Measurements from ENCODE around the gene KRTAP5-6.
"Not testable (repeated sequence)": the region's sequence is repeated elsewhere in the genome, so short reads cannot be mapped to it uniquely, and the experiment has no call there.

Gene KRTAP5-6

DNA sequence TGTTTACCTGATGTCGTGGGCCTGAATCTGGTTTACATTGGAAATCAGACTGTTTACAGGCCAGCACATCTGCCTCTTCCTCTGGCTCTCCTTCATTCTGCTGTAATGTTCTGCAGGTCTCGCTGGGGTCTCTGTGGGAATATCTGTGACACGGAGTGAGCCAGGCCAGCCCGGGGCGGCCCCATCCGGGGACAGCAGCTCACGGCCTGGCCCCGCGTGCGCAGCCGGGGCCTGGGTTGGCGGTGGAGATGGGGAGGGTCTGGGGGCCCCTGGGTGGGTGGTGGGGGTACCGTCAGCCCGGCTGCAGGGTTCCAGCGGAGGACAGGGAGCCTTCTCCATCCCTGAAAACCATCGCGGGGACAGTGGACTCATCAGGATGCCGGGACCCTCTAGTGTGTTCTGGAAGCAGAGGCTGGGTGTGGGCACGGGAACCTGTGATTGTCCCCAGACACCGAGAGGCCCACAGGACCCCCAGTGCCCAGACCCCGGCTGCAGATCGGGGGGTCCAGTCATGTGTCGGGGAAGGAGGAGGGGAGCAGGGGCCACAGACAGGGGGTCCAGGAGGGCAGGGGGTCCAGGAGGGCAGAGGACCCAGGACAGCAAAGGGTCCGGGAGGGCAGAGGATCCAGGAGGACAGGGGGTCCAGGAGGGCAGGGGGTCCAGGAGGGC lies 13.0 kb upstream of the KRTAP5-6 start:
- DNase-seq (ENCODE audit: low read depth): not testable (repeated sequence)

DNA sequence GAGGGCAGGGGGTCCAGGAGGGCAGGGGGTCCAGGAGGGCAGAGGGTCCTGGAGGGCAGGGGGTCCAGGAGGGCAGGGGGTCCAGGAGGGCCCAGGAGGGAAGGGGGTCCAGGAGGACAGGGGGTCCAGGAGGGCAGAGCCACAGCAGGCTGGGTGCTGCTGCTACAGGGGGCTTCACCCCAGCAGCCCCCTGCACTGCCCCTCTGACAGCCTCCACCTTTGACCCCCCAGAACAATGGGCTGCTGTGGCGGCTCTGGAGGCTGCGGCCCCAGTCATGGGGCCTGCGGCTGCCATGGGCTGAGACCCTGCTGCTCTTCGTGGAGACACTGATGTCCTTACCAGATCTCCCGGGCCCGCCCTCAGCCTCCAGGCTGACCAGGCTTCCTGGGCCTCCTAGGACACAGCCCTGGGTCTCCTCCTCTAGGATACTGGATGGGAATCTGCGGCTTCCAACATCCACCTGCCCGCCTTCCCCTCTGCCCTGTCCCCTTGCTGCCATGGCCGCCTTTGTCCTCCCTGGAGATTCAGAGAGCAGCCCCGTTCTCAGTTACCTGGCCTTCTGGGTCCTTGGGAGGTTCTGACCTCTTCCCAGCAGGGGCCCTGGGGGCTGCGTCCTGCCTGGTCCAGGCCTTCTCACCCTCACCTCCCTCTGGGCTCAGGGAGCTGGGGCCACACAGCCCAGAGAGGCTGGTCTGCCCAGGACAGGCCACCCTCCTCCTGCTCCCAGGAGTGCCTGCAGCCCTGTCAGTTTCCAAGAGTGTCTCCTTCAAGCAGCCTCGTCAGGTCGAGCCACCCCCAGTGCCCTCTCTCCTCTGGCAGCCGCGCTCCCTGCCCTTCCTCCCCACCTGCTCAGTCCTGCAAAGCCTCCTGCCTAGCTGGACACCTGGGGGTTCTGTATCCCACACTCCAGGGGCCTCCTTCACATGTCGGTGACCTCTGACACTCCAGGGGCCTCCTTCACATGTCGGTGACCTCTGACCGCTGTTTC lies 11.8 kb upstream of the KRTAP5-6 start:
- not testable (repeated sequence) for DNase-seq (ENCODE audit: low read depth)

DNA sequence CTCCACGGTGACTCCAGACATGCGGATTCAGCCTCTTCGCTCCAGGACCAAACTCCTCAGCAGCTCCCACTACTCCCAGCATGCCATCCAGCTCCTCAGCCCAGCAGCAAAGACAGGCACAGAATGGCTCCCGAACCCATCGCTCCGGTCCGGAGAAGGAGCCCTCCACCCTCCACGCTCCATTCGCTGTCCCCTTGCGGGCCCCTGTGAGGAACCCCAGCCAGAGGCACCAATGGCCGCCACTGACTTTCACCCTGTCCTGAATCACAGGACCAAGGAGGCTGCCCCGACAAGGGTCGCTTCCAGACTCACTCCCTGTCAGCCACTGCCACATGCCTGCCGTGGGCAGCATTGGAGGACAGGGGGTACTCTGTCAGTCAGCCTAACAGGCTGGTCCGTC lies 10.8 kb upstream of the KRTAP5-6 start:
- not testable (repeated sequence) for DNase-seq (ENCODE audit: low read depth)

- DNase-seq (ENCODE audit: low read depth): not testable (repeated sequence)
These were observed 8.6 kb upstream of the KRTAP5-6 start for GRCh38 chr11:1688336-1688947.

DNA sequence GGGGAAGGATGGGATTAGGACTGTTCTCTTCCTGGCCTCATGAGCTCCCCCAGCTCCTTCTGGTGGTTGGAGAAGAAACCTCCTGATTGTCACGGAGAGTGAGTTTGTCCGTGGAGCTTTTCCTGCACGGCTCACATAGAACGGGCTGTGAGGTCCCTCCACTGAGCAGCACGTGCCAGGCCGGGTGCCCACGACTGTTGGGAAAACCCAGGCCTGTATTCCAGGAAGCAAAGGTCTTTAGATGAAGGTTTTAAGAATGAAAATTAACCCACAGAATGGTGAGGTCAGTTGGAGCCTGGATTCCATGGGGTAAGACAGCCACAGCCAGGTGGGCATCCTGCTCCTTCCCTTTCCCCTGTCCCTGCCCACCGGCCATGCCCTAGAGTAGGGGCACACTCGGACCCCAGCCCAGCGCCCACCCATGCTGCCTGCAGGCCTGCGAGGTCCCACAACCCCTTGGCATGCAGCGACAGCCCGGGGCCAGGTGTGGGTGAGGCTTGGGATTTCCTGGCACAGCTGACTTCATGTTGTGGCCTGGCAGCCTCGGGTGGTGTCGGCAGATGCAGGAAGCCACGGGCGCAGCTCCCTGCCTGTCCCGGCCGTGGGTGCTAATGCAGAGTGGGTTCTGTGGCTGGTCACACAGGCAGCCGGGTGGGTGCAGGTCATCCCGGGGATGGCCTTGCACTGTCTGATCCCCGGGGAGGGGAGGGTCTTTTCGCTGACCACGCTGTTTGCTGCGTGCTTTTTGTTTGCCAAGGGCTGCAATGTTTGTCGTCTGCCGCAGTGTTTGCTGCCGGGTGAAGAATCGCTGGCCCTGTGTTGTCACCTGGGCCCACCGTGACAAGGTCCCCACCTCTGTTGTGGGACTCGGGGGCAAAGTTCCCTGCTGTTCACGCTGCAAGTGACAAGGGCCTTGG lies 7.5 kb upstream of the KRTAP5-6 start:
- DNase-seq (ENCODE audit: low read depth): not testable (repeated sequence)

DNA sequence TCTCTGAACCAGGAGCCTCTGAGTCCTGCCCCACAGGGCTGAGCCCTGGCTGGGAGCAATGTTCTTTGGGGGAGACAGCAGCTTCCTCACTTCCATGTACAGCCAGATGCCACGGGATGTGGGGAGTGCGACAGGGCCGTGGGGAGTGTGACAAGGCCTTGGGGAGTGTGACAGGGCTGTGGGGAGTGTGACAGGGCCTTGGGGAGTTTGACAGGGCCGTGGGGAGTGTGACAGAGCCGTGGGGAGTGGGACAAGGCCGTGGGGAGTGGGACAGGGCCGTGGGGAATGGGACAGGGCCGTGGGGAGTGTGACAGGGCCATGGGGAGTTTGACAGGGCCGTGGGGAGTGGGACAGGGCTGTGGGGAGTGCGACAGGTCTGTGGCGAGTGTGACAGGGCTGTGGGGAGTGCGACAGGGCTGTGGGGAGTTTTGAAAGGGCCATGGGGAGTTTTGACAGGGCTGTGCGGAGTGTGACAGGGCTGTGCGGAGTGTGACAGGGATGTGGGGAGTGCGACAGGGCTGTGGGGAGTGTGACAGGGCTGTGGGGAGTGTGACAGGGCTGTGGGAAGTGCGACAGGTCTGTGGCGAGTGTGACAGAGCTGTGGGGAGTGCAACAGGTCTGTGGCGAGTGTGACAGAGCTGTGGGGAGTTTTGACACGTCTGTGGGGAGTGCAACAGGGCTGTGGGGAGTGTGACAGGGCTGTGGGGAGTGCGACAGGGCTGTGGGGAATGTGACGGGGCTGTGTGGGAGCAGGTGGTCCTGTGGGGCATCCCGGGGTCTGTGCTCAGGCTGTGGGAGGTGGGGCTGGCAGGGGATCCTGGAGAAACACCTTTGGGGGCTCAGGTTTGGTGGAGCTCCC lies 6.6 kb upstream of the KRTAP5-6 start:
- DNase-seq (ENCODE audit: low read depth): no peak

GRCh38 chr11:1691026-1691877 lies 5.7 kb upstream of the KRTAP5-6 start:
- no peak for DNase-seq (ENCODE audit: low read depth)

GRCh38 chr11:1691878-1692707 lies 4.9 kb upstream of the KRTAP5-6 start:
- DNase-seq (ENCODE audit: low read depth): no peak

DNA sequence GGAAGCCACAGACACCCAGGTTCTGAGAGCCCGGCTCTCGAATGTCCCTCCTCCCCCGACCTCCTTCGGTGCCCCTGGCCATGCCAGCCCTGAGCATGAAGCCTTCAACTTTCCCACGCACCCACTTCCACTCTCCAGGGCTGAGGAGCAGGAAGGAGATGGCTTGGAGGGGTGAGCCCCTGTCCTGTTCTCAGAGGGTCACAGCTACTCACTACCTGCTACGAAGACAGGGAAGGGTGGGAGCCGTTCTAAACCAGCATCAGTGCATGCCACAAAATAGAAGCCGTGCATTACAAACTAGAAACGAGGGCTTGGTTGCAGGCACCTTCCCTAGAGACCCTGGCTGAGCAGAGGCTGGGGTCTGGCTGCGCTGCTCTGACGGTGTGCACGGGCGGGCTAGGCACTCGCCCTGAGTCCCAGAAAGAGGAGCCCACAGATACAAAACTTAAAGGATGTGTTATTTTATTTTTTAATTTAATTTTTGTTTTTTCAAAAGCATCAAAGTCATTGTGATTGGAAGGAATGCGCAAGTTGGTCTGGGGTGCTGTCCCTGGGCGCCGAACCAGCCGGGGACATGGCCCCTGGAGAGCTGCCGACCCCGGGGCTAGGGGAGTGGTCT lies 4.2 kb upstream of the KRTAP5-6 start:
- DNase-seq (ENCODE audit: low read depth): no peak

DNA sequence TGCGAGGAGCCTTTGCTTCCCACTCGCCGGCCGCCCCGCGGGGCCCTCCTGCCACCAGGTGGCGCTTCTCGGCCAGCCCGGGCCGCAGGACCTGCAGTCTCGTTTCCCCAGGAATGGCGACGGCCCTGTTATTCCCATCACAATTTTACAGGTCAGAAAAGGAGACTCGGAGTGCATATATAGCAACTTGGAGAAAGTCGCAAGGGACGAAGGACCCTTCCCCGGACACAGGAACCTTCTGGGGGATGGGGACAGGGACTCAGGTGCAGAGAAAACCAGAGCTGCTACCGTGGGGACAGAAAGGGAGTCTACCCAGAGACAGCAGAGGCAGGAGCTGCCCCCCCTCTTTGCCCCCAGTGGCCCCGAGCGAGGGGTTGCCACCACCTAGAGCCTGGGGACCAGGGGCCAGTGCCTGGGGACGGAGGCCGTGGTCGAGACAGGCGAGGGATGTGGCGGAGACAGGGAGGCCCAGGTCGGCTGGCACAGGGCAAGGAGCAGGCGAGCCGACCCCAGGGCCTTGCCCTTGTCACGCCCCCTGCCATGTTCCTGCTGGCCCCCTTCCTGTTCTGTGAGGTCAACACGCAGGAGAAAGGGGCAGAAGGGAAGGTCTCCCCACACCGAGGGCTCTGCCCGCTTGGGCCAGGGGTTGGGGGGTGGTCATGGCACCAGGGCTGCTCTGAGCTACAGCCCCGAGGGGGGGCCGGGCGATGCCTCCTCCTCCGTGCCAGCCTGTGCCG lies 3.5 kb upstream of the KRTAP5-6 start:
- DNase-seq (ENCODE audit: low read depth): no peak

DNA sequence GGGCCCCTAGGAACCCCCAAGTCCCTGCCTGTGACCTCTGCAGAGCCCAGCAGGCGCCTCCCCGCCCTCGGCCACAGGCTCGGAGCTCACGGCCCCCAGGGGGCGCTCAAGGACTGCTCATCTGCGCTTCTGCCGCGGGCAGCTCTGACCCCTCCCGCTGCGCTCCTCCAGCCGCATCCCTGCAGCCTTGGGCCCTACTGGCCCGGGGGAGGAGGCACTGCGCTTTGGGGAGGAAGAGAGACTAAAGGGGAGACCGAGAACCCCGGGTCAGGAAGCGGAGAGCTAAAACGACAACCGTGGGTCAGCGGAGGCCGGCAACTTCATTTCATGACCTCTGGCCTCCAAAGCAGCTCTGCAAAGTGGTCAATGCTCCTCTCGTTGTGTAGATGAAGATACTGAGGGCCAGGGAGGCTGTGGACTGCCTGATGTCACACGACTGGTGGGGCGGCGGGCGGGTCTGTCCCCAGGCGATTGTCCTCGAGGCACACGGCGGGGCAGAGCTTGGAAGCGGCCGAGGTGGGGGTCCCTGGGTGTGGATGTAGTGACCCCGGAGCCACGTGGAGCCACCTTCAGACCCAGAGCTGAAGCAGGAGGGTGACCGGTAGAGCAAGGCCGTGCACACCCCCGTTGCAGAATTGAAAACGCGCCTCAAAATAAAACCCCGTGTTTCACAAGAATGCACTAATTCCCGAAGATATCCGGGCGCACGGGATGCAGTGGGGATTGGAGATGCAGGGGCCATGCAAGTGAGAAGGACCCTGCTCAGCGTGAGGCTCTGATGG lies 2.7 kb upstream of the KRTAP5-6 start:
- DNase-seq (ENCODE audit: low read depth): peak; percentile 65

- no peak for DNase-seq (ENCODE audit: low read depth)
These were observed 2.0 kb upstream of the KRTAP5-6 start for GRCh38 chr11:1694846-1695547.

- DNase-seq (ENCODE audit: low read depth): no peak
These were observed 1.4 kb upstream of the KRTAP5-6 start for GRCh38 chr11:1695548-1696108.

- DNase-seq (ENCODE audit: low read depth): no peak
These were observed 2.8 kb downstream of the KRTAP5-6 start for GRCh38 chr11:1699771-1700170.

GRCh38 chr11:1701091-1701807 lies 4.3 kb downstream of the KRTAP5-6 start:
- no peak for DNase-seq (ENCODE audit: low read depth)
